ENCODE results near the gene CDK2.
A peak's percentile ranks its signal among the peaks of the same experiment; 100 is the strongest.

Gene CDK2

DNA sequence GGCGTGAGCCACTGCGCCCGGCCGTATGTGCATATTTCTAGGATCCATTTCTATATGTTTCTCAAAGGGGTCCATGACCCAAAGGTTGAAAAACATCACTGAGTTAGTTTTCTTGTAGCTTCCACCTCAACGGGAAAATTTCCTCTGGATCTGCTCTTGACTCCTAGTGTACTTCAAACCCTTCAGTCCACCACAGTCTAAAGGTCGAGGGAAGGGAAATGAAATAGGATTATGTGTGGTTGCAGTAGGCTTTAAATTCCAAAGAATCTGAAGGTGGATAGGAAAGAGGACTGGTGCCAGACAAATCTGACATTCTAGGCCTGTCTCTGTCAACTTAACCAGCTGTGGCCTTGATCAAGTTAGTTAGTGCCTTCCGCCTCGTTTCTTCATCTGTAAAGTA is 28.7 kb downstream of the CDK2 start:
- H2AFZ ChIP-seq (ENCODE audit: low read depth, low read length): no peak overlapping the region
- H3K27ac ChIP-seq (ENCODE audit: low read length): no peak overlapping the region
- ATAC-seq (ENCODE audit: insufficient read depth, low read depth) (no peak), DNase-seq (no peak)
- no peaks in the 10 kb centered on the region for H4K20me1 ChIP-seq (ENCODE audit: insufficient read depth, low read length)
- no peak overlapping the region for H3K4me3 ChIP-seq (ENCODE audit: low read depth in 1 of 2, low read length in 2 of 2)
- no peak for TF ChIP-seq EZH2 (IDR thresholded peaks at IDR 0.05; ENCODE audit: borderline replicate concordance, low read depth, low read length, severe bottlenecking)
- TF ChIP-seq, protein P1, sequence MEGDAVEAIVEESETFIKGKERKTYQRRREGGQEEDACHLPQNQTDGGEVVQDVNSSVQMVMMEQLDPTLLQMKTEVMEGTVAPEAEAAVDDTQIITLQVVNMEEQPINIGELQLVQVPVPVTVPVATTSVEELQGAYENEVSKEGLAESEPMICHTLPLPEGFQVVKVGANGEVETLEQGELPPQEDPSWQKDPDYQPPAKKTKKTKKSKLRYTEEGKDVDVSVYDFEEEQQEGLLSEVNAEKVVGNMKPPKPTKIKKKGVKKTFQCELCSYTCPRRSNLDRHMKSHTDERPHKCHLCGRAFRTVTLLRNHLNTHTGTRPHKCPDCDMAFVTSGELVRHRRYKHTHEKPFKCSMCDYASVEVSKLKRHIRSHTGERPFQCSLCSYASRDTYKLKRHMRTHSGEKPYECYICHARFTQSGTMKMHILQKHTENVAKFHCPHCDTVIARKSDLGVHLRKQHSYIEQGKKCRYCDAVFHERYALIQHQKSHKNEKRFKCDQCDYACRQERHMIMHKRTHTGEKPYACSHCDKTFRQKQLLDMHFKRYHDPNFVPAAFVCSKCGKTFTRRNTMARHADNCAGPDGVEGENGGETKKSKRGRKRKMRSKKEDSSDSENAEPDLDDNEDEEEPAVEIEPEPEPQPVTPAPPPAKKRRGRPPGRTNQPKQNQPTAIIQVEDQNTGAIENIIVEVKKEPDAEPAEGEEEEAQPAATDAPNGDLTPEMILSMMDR (IDR thresholded peaks at IDR 0.05; ENCODE audit: borderline replicate concordance, extremely low read depth, low read length, poor library complexity, severe bottlenecking): no peak
- no peaks in the 10 kb centered on the region for H3K79me2 ChIP-seq (ENCODE audit: insufficient read depth, low read length)
- H3K9ac ChIP-seq (ENCODE audit: low read depth, low read length): no peak overlapping the region
- no peaks in the 10 kb centered on the region for H3K27me3 ChIP-seq (ENCODE audit: insufficient read depth, low read length, poor library complexity)
- H3K36me3 ChIP-seq (ENCODE audit: insufficient read depth, low read length): peaks cover 36% of the 10 kb centered on the region
- no peaks in the 10 kb centered on the region for H3K4me1 ChIP-seq (ENCODE audit: insufficient read depth, low read length)
- H3K4me2 ChIP-seq (ENCODE audit: insufficient read depth, low read length): no peak overlapping the region
- no peaks in the 10 kb centered on the region for H3K9me3 ChIP-seq (ENCODE audit: insufficient read depth, low read length, severe bottlenecking)

DNA sequence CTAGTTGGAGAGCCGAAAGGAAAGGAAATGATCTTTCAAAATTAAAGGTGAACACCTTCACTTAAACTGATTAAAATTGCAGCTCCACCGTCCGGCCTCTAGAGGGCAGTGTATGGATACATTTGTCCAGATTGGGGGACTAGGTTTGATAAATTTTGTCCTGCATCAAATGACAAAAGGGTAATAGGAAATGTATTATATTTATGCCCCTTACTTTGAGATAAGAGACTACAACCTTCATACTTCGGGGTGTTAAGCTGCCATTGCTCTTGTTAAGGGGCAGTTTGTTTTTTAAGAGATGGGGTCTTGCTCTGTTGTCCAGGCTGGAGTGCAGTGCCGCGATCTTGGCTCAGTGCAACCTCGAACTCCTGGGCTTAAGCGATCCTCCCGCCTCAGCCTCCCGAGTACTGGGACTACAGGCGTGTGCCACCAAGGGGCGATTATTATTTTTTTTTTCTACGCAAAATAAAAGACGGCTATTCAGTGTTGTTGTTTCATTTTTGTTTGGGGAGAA is 29.6 kb downstream of the CDK2 start:
- Histone ChIP-seq H3K4me1 (ENCODE audit: insufficient read depth, low read length) (no peaks in the 10 kb centered on the region), H3K27ac (ENCODE audit: low read length) (no peak overlapping the region), H3K9ac (ENCODE audit: low read depth, low read length) (no peak overlapping the region), H3K79me2 (ENCODE audit: insufficient read depth, low read length) (no peaks in the 10 kb centered on the region), H3K4me3 (ENCODE audit: low read depth in 1 of 2, low read length in 2 of 2) (no peak overlapping the region), H3K4me2 (ENCODE audit: insufficient read depth, low read length) (no peak overlapping the region), H2AFZ (ENCODE audit: low read depth, low read length) (no peak overlapping the region), H3K27me3 (ENCODE audit: insufficient read depth, low read length, poor library complexity) (no peaks in the 10 kb centered on the region), H3K36me3 (ENCODE audit: insufficient read depth, low read length) (peaks cover 27% of the 10 kb centered on the region), H4K20me1 (ENCODE audit: insufficient read depth, low read length) (no peaks in the 10 kb centered on the region), H3K9me3 (ENCODE audit: insufficient read depth, low read length, severe bottlenecking) (no peaks in the 10 kb centered on the region)
- TF ChIP-seq, protein P1 (IDR thresholded peaks at IDR 0.05; ENCODE audit: borderline replicate concordance, extremely low read depth, low read length, poor library complexity, severe bottlenecking): peak; percentile 97
- no peak for TF ChIP-seq EZH2 (IDR thresholded peaks at IDR 0.05; ENCODE audit: borderline replicate concordance, low read depth, low read length, severe bottlenecking)
- ATAC-seq (ENCODE audit: insufficient read depth, low read depth) (peak; percentile 76), DNase-seq (peak; percentile 70)

DNA sequence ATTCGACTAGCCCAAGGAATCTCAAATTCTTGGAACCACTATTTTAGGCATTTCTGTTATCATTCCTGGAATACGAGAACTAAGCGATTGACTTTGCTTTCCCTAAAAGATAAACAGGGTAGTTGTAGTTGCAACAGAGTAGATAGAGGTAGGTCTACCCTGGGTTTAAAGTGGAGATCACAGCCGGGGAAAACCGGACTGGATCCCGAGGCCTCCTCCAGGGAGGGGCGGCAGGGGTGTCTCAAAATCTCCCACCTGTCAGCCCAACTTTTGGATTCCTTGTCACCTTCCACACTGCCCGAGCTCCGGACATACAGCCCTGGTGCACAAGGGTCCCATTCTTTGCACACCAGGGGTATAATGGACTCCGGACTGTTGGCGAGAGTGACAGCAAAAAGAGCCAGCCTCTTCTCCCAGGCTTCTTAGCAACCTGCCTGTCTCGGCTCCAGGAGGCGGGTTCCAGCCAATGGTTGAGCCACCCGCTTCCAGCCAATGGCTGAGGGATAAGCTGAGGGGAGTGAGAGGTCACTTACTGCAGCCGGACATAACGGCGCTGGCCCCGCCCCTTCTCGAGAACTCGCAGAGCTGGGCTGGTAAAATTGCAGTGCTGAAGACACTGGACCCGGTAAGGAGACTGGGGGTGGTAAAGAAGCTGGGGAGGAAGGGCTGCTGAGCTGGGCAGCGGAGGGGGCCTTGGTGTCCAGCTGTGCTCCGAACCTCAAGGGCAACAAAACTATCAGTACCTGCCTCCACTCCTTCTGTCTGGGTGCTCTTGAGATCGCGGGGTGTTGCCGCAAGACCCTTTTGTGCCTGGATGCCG is 30.3 kb downstream of the CDK2 start, which contains the start of gene SUOX:
SUOX (plus strand) TSS at position 562 of the 820 bp plus-strand sequence. CDS start 4,946 bp downstream, outside the sequence.
- H3K4me3 ChIP-seq (ENCODE audit: low read depth in 1 of 2, low read length in 2 of 2): no peak within 1 kb of the TSS
- H4K20me1 ChIP-seq (ENCODE audit: insufficient read depth, low read length): no peaks in the 10 kb centered on the region
- TF ChIP-seq, protein P1 (IDR thresholded peaks at IDR 0.05; ENCODE audit: borderline replicate concordance, extremely low read depth, low read length, poor library complexity, severe bottlenecking): no peak
- no peak for TF ChIP-seq EZH2 (IDR thresholded peaks at IDR 0.05; ENCODE audit: borderline replicate concordance, low read depth, low read length, severe bottlenecking)
- H3K9me3 ChIP-seq (ENCODE audit: insufficient read depth, low read length, severe bottlenecking): no peaks in the 10 kb centered on the region
- no peak for ATAC-seq (ENCODE audit: insufficient read depth, low read depth)
- peaks cover 22% of the 10 kb centered on the region for H3K36me3 ChIP-seq (ENCODE audit: insufficient read depth, low read length)
- H3K9ac ChIP-seq (ENCODE audit: low read depth, low read length): no peak within 1 kb of the TSS
- H3K4me1 ChIP-seq (ENCODE audit: insufficient read depth, low read length): no peaks in the 10 kb centered on the region
- H3K27ac ChIP-seq (ENCODE audit: low read length): no peak within 1 kb of the TSS
- H3K79me2 ChIP-seq (ENCODE audit: insufficient read depth, low read length): no peaks in the 10 kb centered on the region
- DNase-seq: no peak
- H3K4me2 ChIP-seq (ENCODE audit: insufficient read depth, low read length): no peak within 1 kb of the TSS
- no peaks in the 10 kb centered on the region for H3K27me3 ChIP-seq (ENCODE audit: insufficient read depth, low read length, poor library complexity)
- H2AFZ ChIP-seq (ENCODE audit: low read depth, low read length): no peak within 1 kb of the TSS

All from DND-41 (cell line).